A549 treated with DMSO at 1 μM for 4 hours (cell line): Measurements from ENCODE around the gene TMEM72. TPM values are rescaled to one million over a fixed set of nuclear protein-coding genes. Genes with fewer than 3 reads are reported as not detected.

ENCODE experiments used
- total RNA-seq: library from RNA; stranded (reverse); fragments of 200-300 nt; extraction: Qiagen RNA extraction; gene quantifications from 5 replicates; pipeline ENCODE4 v1.2.3, GENCODE V29; 2022; ENCODE audit warnings: low read depth

Gene TMEM72
- not detected in 5 replicates for total RNA-seq

GRCh38 chr10:44911081-44911540, at the start of gene TMEM72:
Gene TMEM72, plus strand, starts transcription at chr10:44911337. Its CDS starts 176 bp downstream, at chr10:44911513.

GRCh38 chr10:44959247-44960087, 48.3 kb downstream of the TMEM72 start, which contains the start of gene RASSF4:
Gene RASSF4, plus strand, starts transcription at chr10:44959802. Its CDS starts 10,401 bp downstream, at chr10:44970203.

GRCh38 chr10:44978570-44979280, 67.6 kb downstream of the TMEM72 start, which contains the start of gene DEPP1:
Gene DEPP1, minus strand, starts transcription at chr10:44978809. Its CDS starts 779 bp downstream, at chr10:44978030.

Other genes starting within 250 kb of the TMEM72 start
- 1.2 to 1.7 TPM (median 1.5 TPM) in 5 replicates for gene RASSF4, start 48.5 kb downstream of the TMEM72 start, total RNA-seq
- 1.1 to 2.6 TPM (median 1.5 TPM) in 5 replicates for gene DEPP1, start 67.5 kb downstream of the TMEM72 start, total RNA-seq
- gene ZNF22, start 89.6 kb downstream of the TMEM72 start, total RNA-seq: 5.4 to 7.2 TPM (median 6.2 TPM) in 5 replicates